HG02884 (cell line): ENCODE data around the gene PEX26.
"Not testable (repeated sequence)": the region's sequence is repeated elsewhere in the genome, so short reads cannot be mapped to it uniquely, and the experiment has no call there.

ENCODE experiments used
- ATAC-seq: cut with Tn5 transposase; IDR thresholded peaks from one replicate; pipeline ENCODE4 v1.9.1; 2021; ENCODE audit warnings: mild to moderate bottlenecking, moderate library complexity; ENCODE audit not compliant: unreplicated experiment

The PEX26 gene

GRCh38 chr22:18093661-18094060 is 15.9 kb downstream of the PEX26 start:
- no peak for ATAC-seq

GRCh38 chr22:18095101-18095805 is 17.5 kb downstream of the PEX26 start:
- ATAC-seq: no peak

- no peak for ATAC-seq
Observed at GRCh38 chr22:18096823-18097222, 19.0 kb downstream of the PEX26 start.

- no peak for ATAC-seq
Observed at GRCh38 chr22:18100781-18101180, 23.0 kb downstream of the PEX26 start.

- ATAC-seq: no peak
Observed at GRCh38 chr22:18101536-18101935, 23.7 kb downstream of the PEX26 start.

- ATAC-seq: no peak
Observed at GRCh38 chr22:18103527-18104269, 25.9 kb downstream of the PEX26 start.

- no peak for ATAC-seq
Observed at GRCh38 chr22:18104566-18104965, 26.8 kb downstream of the PEX26 start.

GRCh38 chr22:18105981-18106380 is 28.2 kb downstream of the PEX26 start:
- not testable (repeated sequence) for ATAC-seq

GRCh38 chr22:18106550-18107341 is 29.0 kb downstream of the PEX26 start:
- ATAC-seq: not testable (repeated sequence)

- ATAC-seq: no peak
Observed at GRCh38 chr22:18108187-18108586, 30.4 kb downstream of the PEX26 start.

GRCh38 chr22:18109410-18110193 is 31.8 kb downstream of the PEX26 start:
- no peak for ATAC-seq

GRCh38 chr22:18110194-18110953 is 32.6 kb downstream of the PEX26 start, which contains the start of gene TUBA8:
Gene TUBA8, plus strand, starts transcription at chr22:18110809. Its CDS starts 57 bp downstream, at chr22:18110866.
- no peak for ATAC-seq

- no peak for ATAC-seq
Observed at GRCh38 chr22:18110954-18111758, 33.4 kb downstream of the PEX26 start.

GRCh38 chr22:18111759-18112330 is 34.1 kb downstream of the PEX26 start:
- ATAC-seq: no peak

- ATAC-seq: no peak
Observed at GRCh38 chr22:18112440-18112839, 34.6 kb downstream of the PEX26 start.

- ATAC-seq: no peak
Observed at GRCh38 chr22:18113680-18114394, 36.0 kb downstream of the PEX26 start.

- no peak for ATAC-seq
Observed at GRCh38 chr22:18114495-18114894, 36.7 kb downstream of the PEX26 start.

- ATAC-seq: no peak
Observed at GRCh38 chr22:18114976-18115652, 37.3 kb downstream of the PEX26 start.
